ENCODE results near the gene PDCD11. TPM values are rescaled to one million over a fixed set of nuclear protein-coding genes. Genes with fewer than 3 reads are reported as not detected.

The PDCD11 gene
- total RNA-seq, 2 donors from 2014 or later: 13.3 to 33.8 TPM

DNA sequence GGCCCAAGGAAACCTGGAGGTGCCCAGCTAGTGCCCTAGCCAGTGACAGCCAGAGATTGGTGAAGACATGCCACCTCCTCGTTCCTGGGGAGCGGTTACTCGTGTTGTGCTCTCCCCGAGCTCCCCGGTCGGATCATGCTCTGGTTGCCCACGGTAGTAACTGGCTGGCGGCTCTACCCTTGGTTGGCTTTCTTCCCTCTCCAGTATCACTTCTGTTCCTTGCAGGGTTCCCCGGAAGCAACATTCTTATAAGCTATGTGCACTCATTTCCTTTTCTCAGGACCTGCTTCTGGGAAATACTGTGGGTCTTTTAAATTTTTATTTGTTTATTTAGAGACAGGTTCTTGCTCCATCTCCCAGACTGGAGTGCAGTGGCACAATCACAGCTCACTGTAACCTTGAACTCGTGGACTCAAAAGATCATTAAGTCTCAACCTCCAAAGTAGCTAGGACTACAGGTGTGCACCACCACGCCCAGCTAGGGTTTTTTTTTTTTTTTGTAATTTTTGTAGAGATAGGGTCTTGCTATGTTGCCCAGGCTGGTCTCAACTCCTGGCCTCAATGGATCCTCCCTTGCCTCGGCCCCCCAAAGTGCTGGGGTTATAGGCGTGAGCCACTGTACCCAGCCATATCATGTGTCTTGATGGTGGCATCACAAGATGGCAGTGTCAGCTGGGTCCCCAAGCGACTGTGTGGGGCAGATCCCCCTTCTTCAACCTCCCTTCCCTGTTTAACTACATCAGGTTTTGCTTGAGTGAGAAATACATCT is 69.2 kb downstream of the PDCD11 start:
- Histone ChIP-seq H3K9me3 (no peaks in the 10 kb centered on the region), H3K4me1 (replicated peaks) (no peaks in the 10 kb centered on the region), H3K27ac (no peak overlapping the region), H3K36me3 (no peaks in the 10 kb centered on the region), H3K4me3 (no peak overlapping the region), H3K27me3 (replicated peaks; ENCODE audit: insufficient read depth) (no peaks in the 10 kb centered on the region)
- DNase-seq (ENCODE audit: low spot score): no peak
- intact Hi-C loops (cut with DNase I): no loop called here
- WGBS: 71% methylated on average over 14 of the region's 14 CpGs
- no peak for TF ChIP-seq POLR2AphosphoS5 (IDR thresholded peaks at IDR 0.05)
- TF ChIP-seq, protein P1, sequence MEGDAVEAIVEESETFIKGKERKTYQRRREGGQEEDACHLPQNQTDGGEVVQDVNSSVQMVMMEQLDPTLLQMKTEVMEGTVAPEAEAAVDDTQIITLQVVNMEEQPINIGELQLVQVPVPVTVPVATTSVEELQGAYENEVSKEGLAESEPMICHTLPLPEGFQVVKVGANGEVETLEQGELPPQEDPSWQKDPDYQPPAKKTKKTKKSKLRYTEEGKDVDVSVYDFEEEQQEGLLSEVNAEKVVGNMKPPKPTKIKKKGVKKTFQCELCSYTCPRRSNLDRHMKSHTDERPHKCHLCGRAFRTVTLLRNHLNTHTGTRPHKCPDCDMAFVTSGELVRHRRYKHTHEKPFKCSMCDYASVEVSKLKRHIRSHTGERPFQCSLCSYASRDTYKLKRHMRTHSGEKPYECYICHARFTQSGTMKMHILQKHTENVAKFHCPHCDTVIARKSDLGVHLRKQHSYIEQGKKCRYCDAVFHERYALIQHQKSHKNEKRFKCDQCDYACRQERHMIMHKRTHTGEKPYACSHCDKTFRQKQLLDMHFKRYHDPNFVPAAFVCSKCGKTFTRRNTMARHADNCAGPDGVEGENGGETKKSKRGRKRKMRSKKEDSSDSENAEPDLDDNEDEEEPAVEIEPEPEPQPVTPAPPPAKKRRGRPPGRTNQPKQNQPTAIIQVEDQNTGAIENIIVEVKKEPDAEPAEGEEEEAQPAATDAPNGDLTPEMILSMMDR (IDR thresholded peaks at IDR 0.05): no peak
- no peak for TF ChIP-seq POLR2A (IDR thresholded peaks at IDR 0.05)

DNA sequence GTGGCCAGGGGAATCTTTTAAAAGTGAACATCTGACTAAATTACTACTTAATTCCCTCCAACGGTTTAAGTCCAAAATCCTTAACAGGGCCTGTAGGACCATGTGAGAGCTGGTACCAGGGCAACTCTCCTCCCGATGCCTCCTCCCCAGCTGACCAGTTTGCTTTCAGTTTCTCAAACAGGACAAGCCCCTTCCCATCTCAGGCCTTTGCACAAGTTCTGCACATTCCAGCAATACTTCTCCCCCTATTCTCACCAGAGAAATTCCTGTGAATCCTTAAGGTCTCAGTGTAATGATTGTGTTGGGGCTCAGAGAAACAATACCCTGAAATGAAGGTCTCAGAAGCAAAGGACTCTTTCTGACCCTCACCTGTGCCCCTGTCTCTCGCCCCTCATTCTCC is 70.3 kb downstream of the PDCD11 start:
- H3K27ac ChIP-seq: no peak overlapping the region
- no peaks in the 10 kb centered on the region for H3K27me3 ChIP-seq (replicated peaks; ENCODE audit: insufficient read depth)
- DNase-seq (ENCODE audit: low spot score): no peak
- no peaks in the 10 kb centered on the region for H3K9me3 ChIP-seq
- no peak for TF ChIP-seq POLR2AphosphoS5 (IDR thresholded peaks at IDR 0.05)
- TF ChIP-seq, protein P1 (IDR thresholded peaks at IDR 0.05): no peak
- TF ChIP-seq POLR2A (IDR thresholded peaks at IDR 0.05): no peak
- intact Hi-C loops (cut with DNase I): no loop called here
- no peaks in the 10 kb centered on the region for H3K36me3 ChIP-seq
- WGBS: 88% methylated on average over 3 of the region's 3 CpGs
- H3K4me1 ChIP-seq (replicated peaks): no peaks in the 10 kb centered on the region
- no peak overlapping the region for H3K4me3 ChIP-seq

DNA sequence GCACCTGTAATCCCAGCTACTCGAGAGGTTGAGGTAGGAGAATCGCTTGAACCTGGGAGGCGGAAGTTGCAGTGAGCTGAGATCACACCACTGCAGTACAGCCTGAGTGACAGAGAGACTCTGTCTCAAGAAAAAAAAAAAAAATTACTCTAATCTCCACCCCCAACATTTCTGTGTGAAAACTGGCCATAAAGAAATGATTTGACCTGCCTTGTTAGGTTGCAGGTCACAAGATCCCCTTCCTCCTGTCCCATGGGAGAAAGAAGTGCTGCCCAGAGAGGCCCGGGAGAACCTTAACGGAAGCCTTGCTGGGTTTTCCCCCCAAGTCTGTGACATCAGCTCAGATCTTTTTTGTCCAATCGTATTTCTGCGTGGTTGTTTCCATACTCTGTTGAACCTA is 71.0 kb downstream of the PDCD11 start:
- intact Hi-C loops (cut with DNase I): no loop called here
- no peaks in the 10 kb centered on the region for H3K36me3 ChIP-seq
- no peaks in the 10 kb centered on the region for H3K27me3 ChIP-seq (replicated peaks; ENCODE audit: insufficient read depth)
- DNase-seq (ENCODE audit: low spot score): no peak
- no peak overlapping the region for H3K4me3 ChIP-seq
- H3K9me3 ChIP-seq: no peaks in the 10 kb centered on the region
- H3K4me1 ChIP-seq (replicated peaks): no peaks in the 10 kb centered on the region
- TF ChIP-seq POLR2A (IDR thresholded peaks at IDR 0.05) (no peak), POLR2AphosphoS5 (IDR thresholded peaks at IDR 0.05) (no peak)
- TF ChIP-seq, protein P1 (IDR thresholded peaks at IDR 0.05): no peak
- no peak overlapping the region for H3K27ac ChIP-seq
- 89% methylated on average over 7 of the region's 7 CpGs for WGBS

DNA sequence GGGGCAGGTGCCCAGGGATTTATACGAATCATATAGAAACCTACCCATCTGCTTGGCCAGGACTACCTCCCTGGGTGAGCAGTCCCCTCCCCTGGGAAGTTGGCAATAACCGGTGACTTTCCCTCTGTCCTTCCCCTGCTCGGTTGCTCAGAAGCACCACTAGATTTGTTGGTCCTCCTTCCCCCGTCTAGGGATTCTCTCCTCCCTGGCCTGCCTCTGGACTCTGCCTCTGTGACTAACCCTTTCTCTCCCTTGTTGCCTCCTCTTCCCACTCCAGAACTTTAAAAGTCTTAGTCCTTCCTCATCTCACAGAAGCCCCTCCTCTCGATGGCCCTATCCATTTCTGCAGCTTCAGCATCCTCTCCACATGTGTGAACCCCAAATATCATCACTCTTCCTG is 72.8 kb downstream of the PDCD11 start:
- Histone ChIP-seq H3K4me3 (no peak overlapping the region), H3K27me3 (replicated peaks; ENCODE audit: insufficient read depth) (no peaks in the 10 kb centered on the region), H3K27ac (no peak overlapping the region), H3K4me1 (replicated peaks) (no peaks in the 10 kb centered on the region), H3K36me3 (no peaks in the 10 kb centered on the region), H3K9me3 (no peaks in the 10 kb centered on the region)
- no peak for DNase-seq (ENCODE audit: low spot score)
- TF ChIP-seq POLR2A (IDR thresholded peaks at IDR 0.05) (no peak), POLR2AphosphoS5 (IDR thresholded peaks at IDR 0.05) (no peak)
- TF ChIP-seq, protein P1 (IDR thresholded peaks at IDR 0.05): no peak
- 55% methylated on average over 5 of the region's 5 CpGs for WGBS
- intact Hi-C loops (cut with DNase I): no loop called here

Data from prostate gland (tissue), 2 donors.